Sciatic nerve (tissue), 2 donors: ENCODE data around the gene TIMP3. TPM values are rescaled to one million over a fixed set of nuclear protein-coding genes. Genes with fewer than 3 reads are reported as not detected.

Experiments used
- ATAC-seq: fragments of 200-7000 bp; cut with Tn5 transposase; one replicate; pipeline ENCODE4 v1.9.1; 2020; ENCODE audit warnings: mild to moderate bottlenecking, moderate library complexity
- DNase-seq: peaks from one replicate; pipeline ENCODE4 v3.0.0-alpha.2; 2020; ENCODE audit warnings: low spot score
- intact Hi-C: fragments of 100-400 bp; cut with DNase I; formaldehyde crosslinking; loops from one replicate; pipeline ENCODE4 v1.14.2; 2022
- total RNA-seq: library from RNA; stranded (reverse); fragmentation: NEBNext Ultra II Directional; extraction: Animal tissue kit (Norgen Biotek cat#: 25700); gene quantifications from one replicate; pipeline ENCODE4 v1.2.1, GENCODE V29; 2021
- donor health status: DM: no; HTN: no; CAD: no.
- donor health status: DM: no; HTN: no; CAD: no.

TIMP3 gene
- total RNA-seq, 1 donor from 2014 or later: 560 TPM

DNA sequence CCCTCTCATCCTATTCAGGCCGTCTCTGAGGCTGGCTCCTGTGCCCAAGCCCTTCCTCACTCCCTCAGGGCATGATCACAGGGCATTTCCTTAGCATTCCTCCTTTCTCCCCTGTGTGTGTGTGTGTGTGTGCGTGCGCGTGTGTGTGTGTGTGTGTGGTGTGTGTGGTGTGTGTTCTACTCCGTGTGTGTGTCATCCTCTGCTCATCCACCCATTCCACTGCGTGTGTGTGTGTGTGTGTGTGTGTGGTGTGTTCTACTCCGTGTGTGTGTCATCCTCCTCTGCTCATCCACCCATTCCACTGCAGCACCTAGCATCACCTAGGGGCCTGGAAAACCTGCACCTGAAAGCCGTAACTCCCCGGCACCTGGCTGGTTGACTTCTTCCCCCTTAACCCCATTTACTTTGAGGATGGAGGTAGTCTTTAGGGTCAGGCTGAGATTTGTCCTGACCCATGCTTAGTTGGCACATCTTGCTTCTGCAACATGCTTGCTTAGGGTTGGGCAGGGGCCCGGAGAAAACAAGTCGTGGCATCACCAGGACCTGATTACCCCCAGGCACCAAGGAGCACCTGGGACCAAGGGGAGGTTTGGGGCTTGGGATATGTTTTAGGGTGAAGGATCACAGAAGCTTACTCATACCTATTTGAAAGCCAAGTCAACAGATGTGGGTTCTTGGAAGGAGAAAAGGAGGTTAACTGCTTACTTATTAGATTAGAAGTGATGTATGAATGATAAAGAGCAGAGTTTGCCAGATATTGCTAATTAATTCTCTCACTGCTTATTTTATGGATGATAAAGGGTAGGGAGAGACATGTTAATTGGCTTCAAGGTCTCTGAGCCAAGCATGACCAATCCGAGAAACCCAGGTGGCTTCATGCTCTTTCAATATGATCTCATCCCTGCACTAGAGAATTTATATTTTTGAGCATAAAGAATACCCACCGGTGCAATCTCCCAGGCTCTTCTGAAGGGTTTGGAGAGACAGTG is 18.9 kb downstream of the TIMP3 start:
- intact Hi-C loops: no loop called here
- DNase-seq: no peak
- ATAC-seq: no peak

DNA sequence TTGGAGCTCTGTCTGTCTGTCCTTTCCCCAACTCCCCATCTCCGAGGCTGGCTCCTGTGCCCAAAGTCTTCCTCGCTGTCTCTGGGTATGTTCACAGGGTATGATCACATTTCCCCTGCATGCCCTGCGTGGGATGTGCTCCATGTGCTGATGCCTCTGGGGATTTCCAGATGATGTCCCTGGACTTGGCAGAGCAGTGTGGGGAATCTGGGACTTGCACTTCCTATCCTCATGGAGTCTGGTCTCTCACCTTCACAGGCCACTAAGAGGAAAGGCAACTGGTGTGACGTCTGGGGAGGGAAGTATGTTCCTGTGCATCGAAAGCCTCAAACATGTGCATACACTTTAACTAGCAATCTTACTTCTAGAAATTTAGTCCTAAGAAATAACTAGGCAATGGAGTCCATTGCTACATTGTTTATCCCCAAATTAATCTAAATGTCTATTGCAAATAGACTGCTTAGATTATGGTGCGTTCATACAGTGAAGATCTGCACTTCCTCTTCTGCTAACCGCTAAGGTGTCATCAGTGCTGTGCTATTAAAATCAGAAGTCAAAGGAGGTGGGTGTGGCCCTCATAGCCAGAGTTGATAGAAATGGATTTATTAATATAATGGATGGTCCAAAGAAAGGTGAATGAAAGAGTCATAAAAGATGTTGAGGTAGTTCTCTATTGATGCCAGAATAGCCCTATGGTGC is 20.8 kb downstream of the TIMP3 start:
- intact Hi-C loops: no loop called here
- no peak for DNase-seq

DNA sequence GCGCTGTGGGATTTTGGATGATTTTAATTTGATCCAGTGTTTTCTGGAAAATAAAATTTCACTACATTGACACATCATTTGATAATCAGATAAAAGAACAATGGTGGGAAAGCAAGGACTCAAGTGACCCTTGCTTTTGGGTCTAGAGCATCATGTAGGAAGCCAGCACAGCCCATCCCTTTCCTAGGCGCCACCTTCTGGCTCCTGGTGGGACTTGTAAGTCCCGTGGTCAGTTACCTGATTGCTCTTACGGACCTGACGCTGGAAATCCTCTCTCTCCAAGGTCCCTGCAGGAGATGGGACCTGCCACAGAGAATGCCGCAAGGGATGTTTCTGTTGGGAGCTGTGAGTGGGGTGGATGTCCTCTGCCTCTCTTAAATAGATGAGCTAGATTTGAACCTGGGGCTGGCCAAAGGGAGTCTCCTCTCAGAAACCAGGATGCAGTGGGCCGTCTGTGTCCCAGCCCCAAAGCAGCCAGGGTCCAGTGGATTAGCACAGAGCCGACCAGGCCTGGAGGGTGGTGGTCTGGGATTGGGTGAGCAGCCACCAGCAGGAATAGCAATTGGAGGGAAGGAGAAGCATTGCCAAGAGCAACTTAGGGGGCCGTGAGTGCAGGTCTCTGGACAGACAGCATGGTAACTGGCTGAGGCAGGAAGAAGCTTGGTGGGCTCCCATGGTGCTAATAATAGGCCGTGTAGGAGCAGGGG is 21.7 kb downstream of the TIMP3 start:
- DNase-seq (no peak), ATAC-seq (no peak)
- intact Hi-C loops: no loop called here

More for the DNA sequence above, 20.8 kb downstream of the TIMP3 start:
- no peak for ATAC-seq

DNA sequence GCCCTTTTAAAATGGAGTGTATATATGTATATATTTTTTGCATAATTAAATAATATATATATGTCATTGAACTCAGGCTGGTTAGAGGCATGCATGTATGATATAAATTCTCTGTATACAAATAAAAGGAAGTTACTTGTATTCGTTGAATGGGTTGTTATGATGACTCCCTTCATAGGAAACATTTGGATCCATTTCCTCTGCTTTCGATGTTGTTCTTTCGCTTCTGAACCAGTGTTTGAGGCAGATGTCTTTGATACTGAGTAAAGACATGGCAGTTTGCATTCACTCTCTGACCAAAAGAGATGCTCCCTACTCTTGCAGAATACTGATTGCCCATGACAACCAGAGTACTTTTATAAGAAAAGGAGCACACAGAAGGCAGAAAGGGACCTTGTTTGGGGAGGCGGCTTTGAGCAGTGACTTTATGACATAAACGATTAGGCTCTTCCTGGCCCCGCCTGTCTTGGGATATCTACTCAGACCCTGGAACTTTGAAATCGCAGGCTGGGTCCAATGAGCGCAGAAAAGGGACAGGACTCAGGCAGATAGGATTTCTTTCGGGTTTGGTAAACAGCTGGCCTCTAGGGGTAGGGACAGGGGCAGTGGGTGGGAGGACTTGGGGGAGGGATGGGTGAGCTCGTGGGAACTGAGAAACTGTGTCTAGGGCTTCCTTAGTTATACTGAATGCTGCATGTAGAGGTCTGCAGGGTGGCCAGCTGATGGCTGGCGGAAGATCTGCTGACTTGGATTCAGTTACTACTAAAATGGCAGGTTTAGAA is 23.2 kb downstream of the TIMP3 start:
- intact Hi-C loops: no loop called here
- DNase-seq (no peak), ATAC-seq (no peak)

DNA sequence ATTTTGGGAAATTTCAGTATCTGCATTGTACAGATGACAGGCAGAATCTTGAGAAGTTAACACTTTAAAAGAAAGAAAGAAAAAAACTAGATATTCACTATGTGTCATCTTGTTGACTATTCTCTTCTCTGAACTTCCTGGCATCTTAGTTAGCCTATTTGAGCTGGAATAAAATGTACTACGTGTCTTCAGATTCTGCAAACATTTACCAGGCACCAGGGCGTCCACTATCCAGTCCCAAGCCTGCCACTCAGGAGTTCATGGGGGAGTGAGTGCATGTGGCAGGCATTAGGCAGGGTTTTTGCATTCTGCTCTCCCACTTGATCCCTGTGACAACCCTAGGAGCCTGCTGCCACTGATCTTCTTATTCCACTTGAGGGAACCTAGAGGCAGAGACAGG is 25.0 kb downstream of the TIMP3 start:
- no peak for ATAC-seq
- intact Hi-C loops: no loop called here
- no peak for DNase-seq

DNA sequence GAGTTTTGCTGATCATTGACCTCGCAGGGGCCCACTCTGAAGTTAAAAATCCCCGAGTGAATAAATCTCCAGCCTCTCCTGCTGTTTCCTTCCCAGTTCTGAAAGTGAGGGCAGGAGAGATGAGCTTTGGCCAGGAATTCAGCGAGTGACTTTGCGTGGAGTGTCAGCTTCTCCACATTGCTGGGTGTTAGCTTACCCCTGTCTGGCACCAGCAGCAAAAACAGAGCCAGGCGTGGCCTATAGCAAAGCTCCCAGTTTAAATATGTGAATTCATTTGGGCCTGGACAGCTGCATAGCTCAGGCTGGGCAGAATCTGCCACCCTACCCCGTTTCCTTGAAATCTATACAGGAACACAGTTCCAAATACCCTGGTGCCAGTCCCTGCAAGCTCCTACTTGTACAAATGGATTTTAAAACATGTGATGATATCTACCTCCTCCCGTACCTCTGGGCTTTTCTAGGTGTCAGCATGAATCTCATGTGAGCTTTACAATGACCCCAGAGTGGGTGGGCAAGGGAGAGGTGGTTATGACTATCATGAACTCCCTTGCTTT is 25.6 kb downstream of the TIMP3 start:
- intact Hi-C loops: no loop called here
- ATAC-seq: no peak
- DNase-seq: no peak

DNA sequence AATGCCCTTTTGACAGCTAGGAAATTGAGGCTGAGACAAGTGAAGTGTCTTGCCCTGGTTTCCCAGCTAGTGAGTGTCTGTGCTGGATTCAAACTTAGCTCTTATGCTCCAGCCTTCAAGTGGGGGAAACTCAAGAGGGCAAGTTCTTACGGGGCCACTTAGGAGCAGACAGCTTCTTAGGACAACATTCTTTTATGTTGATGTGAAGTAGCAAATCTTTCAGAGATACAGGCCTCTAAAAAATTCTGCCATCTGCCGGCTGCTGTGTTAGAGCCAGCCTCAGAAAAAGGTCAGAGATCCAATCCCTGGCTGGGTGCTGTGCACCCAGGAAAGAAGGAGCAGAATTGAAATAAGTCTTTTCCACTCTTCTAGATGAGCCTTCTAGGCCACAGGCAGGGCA is 26.6 kb downstream of the TIMP3 start:
- DNase-seq: no peak
- intact Hi-C loops: no loop called here
- ATAC-seq: no peak

DNA sequence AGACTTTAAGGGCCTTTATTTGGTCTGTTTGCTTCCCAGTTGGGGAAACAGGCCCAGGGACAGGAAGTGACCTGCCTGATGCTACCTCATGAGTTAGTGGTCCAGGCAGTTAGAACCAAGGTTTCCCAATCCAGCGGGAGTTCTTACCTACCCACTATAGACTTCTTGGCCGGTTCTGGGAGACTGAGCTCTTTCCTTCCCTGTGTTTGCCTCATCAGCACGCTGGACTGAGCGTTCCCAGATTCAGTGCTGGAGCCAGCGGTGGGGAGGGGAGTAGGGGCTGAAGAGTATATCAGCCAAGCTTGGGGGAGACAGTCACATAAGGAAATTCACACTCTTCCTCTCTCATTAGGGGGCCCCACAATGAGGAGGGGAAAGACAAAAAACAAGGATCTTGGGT is 27.1 kb downstream of the TIMP3 start:
- intact Hi-C loops: no loop called here
- ATAC-seq (no peak), DNase-seq (no peak)

DNA sequence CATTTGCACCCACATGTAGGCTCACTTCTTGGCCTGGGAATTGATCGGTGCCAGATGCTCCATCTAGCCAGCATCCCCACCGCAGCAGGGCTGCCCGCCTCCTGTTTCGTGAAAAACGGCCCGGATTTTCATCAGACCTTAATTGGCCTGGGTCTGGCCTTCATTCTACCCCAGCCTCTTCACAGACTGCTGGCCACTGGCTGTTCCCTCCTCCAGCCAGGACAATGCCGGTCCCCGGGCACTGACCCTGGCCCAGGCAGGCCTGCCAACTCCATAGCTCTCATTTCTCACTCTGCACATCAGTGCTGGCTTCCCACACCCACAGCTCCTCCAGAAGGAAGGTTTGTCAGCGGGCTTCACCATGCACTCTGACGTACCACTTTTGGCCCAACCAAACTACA is 27.9 kb downstream of the TIMP3 start:
- ATAC-seq (peak; percentile 15), DNase-seq (no peak)
- intact Hi-C loops: no loop called here

DNA sequence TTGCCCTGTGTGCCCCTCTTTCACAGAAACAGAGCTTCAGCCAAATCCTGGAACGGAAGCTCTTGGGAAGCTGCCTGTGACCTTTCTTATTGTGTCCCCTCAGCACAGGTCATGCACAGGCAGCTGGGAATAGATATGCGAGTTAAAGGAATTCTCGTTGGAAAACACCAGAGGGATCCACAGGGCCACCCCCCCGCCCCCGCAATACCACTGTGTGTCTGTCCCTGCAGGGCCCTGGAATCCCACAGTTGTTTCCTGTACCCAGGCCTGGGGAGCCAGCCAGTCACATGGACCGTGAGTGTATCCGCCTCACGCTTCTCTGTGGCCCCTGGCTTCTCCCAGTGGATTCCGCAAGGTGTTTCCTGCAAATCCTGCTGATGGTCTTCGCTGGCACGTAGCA is 29.0 kb downstream of the TIMP3 start:
- ATAC-seq (peak; percentile 60), DNase-seq (no peak)
- intact Hi-C loops: no loop called here

DNA sequence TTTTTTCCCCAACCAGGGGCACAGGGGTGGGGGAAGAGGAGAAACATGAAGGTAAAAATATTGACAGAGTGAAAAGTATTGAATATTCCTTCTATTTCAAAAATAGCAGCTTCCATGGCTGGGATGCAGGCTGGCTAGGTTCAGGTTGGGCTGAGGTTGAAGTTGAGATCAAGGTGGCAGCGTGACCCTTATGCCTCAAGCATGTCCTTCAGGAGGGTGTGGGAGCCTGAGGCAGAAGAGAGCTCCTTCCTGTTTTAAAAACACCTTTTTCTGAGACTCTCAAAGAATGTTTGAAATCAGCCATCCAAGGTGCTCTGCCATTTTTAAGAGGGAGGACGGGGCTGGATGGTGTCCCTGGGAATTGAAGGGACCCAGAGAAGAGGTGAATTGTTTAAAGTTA is 29.5 kb downstream of the TIMP3 start:
- intact Hi-C loops: no loop called here
- no peak for DNase-seq
- no peak for ATAC-seq

DNA sequence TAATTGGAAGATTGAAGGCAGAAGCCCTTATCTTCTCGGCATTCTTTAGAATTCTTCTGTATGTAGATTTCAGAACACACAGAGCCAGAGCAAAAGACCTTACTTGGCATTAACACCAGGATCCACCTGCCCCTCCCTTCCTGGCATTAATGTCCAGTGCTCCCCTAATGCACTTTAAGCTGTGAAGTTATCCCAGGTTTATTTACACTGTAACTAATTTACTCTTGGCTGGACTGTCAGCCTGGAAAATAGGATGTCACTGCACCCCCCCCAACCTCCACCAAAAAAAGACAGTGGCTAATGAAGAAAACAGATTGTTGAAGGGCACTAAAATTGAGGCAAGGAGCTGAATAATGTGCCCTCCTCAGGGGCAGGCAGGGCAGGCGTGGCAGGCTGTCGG is 30.1 kb downstream of the TIMP3 start:
- ATAC-seq: no peak
- DNase-seq: no peak
- intact Hi-C loops: no loop called here

DNA sequence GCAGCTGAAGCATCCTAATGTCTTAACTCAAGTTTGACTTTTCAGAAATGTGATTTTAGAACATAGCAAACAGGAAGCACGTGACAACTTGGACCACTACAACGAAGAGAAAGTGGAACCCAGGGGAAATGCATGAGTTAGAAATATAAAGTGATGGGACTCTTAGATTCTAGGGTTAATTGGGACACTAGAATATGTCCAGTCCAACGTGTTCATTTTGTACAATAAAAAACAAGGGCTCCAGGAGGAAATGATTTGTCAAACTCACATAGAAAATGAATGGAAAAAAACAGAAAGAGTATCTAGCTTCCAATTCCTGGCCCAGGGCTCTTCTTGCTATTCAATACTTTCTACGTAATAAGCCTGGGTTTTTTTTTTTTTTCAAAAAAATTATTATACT is 30.7 kb downstream of the TIMP3 start:
- ATAC-seq (no peak), DNase-seq (no peak)
- intact Hi-C loops: no loop called here

DNA sequence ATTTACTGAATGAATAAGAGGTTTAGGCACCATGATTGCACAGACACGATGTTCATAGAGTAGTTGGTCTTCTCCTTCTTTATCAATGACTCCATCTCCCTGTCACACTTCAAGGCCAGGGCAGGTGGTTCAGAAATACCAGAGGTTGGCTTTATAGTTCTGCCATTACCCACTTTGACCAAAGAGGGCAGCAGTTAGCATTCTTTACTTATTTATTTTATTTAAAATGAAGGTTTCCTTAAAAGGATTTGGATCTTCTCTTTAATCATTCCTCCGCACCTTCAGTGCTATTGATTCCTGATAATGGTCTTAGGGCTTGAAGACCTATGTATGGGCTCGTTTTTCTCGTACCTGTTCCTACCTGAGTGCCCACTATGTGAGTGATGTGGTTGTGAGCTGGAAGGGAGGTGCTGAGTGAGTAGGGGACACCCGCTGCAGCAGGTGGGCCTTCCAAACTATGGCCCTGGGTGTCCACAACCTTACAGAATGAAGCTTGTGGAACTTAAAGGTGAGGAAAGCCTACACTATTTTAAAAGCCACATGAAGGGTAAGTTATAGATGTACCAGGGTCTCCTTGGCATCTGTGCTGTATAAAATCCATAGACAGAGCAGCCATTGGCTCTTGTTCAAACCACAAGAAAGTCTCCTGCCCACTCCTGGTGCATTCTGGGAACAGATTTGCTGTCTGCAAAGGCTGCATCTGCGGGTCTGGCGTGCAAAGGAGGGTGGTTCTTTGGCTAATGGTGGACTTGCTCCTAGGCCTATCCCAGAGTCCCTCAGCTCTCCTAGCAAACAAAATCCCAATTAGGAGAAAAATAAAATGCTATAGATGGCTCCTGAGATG is 35.0 kb downstream of the TIMP3 start:
- intact Hi-C loops: no loop called here
- no peak for DNase-seq
- no peak for ATAC-seq

DNA sequence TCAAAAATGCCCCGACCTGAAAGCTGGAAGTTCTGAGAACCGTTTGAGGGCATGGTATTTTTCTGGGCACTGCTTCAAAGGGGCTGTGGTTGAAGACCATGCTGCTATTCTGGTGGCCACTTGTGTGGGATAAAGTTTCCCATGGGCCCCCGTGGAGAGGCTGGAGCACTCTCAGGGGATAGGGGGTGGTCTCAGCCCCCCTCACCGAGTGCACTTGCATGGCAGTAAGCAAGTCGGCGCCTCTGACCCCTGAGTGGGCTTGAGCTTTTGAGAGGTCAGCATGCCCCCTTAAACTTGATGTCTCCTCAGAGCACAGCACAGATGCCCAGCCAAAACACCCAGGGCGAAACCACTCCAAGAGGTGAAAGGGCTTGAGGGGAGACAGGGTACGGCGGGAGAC is 35.6 kb downstream of the TIMP3 start:
- DNase-seq (no peak), ATAC-seq (no peak)
- intact Hi-C loops: no loop called here

DNA sequence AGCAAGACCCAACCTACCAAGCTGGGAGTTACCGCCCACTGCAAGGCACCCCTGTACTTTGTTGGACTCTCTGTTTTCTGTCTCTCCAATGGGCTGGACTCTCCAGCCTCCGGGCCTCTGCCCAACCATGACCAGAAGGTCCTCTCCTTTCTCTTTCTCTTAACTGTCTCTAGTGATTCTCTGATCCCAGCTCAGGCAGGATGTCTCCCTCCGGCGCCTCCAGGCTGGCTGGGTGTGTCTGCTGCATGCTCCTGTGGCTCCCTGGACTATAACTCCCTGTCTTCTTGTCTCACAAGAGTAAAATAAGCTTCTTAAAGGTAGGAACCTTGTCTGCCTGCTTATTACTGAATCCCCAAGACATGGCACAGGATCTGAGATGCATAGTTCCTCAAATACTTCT is 36.3 kb downstream of the TIMP3 start:
- DNase-seq (no peak), ATAC-seq (no peak)
- intact Hi-C loops: no loop called here

DNA sequence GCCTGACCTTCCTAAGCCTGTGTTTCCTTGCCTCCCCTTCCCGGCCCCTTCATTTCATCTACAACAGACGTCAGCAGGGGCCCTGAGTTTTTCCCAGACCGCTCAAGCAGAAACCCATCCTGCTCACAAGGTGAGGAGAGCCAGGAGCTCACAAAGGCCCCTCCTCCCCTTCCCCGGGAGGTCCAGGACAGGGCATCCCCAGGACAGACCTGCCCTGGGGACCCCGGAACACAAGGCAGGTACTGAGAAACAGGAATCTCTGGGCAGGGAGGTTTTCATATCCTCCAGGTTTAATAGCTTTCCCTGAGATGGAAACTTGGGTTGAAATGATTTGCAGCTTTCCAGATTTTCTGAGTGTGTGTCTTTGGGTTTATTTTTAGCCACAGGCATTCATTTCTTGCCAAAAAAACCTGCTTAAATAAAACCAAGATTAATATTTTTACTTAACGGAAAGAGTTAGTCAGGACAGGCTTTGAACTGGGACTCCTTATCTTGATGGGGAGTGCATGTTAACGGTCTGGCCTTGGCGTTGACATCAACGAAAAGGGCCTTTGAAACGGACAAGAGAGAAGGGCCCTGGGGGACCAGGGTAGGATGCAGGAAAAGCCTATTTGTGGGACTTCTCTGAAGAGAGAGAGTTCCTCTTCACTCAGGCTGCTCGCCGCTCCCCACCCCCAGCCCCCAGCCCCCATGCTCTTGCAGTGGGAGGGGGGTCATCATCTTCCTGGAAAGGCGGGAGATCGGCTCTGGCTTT is 38.5 kb downstream of the TIMP3 start:
- DNase-seq (no peak), ATAC-seq (peak; percentile 43)
- intact Hi-C loops: no loop called here
